ENCODE results near the gene AANAT.

The AANAT gene

DNA sequence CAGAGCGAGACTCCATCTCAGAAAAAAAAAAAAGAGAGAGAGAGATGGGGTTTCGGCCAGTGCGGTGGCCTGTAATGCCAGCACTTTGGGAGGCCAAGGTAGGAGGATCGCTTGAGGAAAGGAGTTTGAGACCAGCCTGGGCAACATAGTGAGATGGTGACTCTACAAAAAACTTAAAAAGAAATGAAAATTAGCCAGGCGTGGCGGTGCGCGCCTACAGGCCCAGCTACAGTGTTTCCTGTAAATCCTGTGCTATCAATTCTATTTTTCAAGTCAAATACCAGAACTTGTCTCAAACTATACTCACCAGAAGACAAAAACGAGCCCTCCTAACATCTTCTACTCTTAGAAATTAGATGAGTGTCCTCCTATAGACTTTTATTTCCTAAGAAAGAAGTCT lies 33.7 kb upstream of the AANAT start:
- peaks cover 87% of the 10 kb centered on the region for H3K79me2 ChIP-seq (ENCODE audit: insufficient read depth, low read length)
- no peaks in the 10 kb centered on the region for H3K9me2 ChIP-seq (replicated peaks; ENCODE audit: low read depth, low read length)
- no peaks in the 10 kb centered on the region for H3K27me3 ChIP-seq (ENCODE audit: insufficient read depth, low read length, poor library complexity, severe bottlenecking)
- no peak overlapping the region for H3K4me3 ChIP-seq (ENCODE audit: low read length, poor library complexity, severe bottlenecking)
- no peaks in the 10 kb centered on the region for H3F3A ChIP-seq (ENCODE audit: low read depth)
- H2AFZ ChIP-seq (ENCODE audit: low read length) = no peak overlapping the region
- TF ChIP-seq, protein P1, sequence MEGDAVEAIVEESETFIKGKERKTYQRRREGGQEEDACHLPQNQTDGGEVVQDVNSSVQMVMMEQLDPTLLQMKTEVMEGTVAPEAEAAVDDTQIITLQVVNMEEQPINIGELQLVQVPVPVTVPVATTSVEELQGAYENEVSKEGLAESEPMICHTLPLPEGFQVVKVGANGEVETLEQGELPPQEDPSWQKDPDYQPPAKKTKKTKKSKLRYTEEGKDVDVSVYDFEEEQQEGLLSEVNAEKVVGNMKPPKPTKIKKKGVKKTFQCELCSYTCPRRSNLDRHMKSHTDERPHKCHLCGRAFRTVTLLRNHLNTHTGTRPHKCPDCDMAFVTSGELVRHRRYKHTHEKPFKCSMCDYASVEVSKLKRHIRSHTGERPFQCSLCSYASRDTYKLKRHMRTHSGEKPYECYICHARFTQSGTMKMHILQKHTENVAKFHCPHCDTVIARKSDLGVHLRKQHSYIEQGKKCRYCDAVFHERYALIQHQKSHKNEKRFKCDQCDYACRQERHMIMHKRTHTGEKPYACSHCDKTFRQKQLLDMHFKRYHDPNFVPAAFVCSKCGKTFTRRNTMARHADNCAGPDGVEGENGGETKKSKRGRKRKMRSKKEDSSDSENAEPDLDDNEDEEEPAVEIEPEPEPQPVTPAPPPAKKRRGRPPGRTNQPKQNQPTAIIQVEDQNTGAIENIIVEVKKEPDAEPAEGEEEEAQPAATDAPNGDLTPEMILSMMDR (conservative IDR thresholded peaks at IDR 0.05; ENCODE audit: low read length) = no peak
- TF ChIP-seq EZH2phosphoT487 (IDR thresholded peaks at IDR 0.05; ENCODE audit: borderline replicate concordance) = no peak
- no peaks in the 10 kb centered on the region for H3K9me3 ChIP-seq (ENCODE audit: insufficient read depth, low read depth, low read length)
- H3K36me3 ChIP-seq (ENCODE audit: insufficient read depth, low read length) = peaks cover 8% of the 10 kb centered on the region; the same call in 1 of the 2 replicates
- H4K20me1 ChIP-seq (ENCODE audit: insufficient read depth, low read length, poor library complexity, severe bottlenecking) = peaks cover 28% of the 10 kb centered on the region
- H3K9ac ChIP-seq (ENCODE audit: low read depth, low read length, poor library complexity, severe bottlenecking) = no peak overlapping the region
- no peak overlapping the region for H3K4me2 ChIP-seq (ENCODE audit: low read depth, low read length, poor library complexity, severe bottlenecking)
- H3K4me1 ChIP-seq (ENCODE audit: insufficient read depth, low read length, poor library complexity, severe bottlenecking) = peaks cover 6% of the 10 kb centered on the region

DNA sequence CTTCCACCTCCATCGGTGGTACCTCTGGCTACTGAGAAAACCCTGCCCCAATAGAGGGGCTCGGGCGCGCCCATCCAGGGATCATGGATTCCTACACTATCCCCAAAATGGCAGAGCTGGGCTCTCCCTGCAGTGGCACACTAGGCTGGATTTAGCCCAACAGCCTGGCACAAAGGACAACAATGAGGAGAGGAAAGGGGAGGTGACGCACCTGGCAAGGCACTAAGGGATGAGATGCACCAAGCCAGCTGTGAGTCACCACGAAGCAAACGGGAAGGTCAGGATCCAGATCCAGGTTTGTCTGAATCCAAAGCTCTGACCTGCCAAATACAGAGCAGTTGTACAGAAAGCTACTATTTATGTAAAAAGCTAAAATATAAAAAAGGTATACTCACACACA lies 32.5 kb upstream of the AANAT start:
- H3K4me3 ChIP-seq (ENCODE audit: low read length, poor library complexity, severe bottlenecking) = no peak overlapping the region
- peaks cover 5% of the 10 kb centered on the region; the same call in 1 of the 2 replicates for H3K36me3 ChIP-seq (ENCODE audit: insufficient read depth, low read length)
- H3K27me3 ChIP-seq (ENCODE audit: insufficient read depth, low read length, poor library complexity, severe bottlenecking) = no peaks in the 10 kb centered on the region
- H3K9me3 ChIP-seq (ENCODE audit: insufficient read depth, low read depth, low read length) = no peaks in the 10 kb centered on the region
- no peak overlapping the region for H2AFZ ChIP-seq (ENCODE audit: low read length)
- no peak overlapping the region for H3K4me2 ChIP-seq (ENCODE audit: low read depth, low read length, poor library complexity, severe bottlenecking)
- no peaks in the 10 kb centered on the region for H3F3A ChIP-seq (ENCODE audit: low read depth)
- TF ChIP-seq EZH2phosphoT487 (IDR thresholded peaks at IDR 0.05; ENCODE audit: borderline replicate concordance) = no peak
- TF ChIP-seq, protein P1 (conservative IDR thresholded peaks at IDR 0.05; ENCODE audit: low read length) = no peak
- H3K79me2 ChIP-seq (ENCODE audit: insufficient read depth, low read length) = peaks cover 94% of the 10 kb centered on the region
- no peak overlapping the region for H3K9ac ChIP-seq (ENCODE audit: low read depth, low read length, poor library complexity, severe bottlenecking)
- H3K4me1 ChIP-seq (ENCODE audit: insufficient read depth, low read length, poor library complexity, severe bottlenecking) = peaks cover 17% of the 10 kb centered on the region
- peaks cover 29% of the 10 kb centered on the region for H4K20me1 ChIP-seq (ENCODE audit: insufficient read depth, low read length, poor library complexity, severe bottlenecking)
- no peaks in the 10 kb centered on the region for H3K9me2 ChIP-seq (replicated peaks; ENCODE audit: low read depth, low read length)

DNA sequence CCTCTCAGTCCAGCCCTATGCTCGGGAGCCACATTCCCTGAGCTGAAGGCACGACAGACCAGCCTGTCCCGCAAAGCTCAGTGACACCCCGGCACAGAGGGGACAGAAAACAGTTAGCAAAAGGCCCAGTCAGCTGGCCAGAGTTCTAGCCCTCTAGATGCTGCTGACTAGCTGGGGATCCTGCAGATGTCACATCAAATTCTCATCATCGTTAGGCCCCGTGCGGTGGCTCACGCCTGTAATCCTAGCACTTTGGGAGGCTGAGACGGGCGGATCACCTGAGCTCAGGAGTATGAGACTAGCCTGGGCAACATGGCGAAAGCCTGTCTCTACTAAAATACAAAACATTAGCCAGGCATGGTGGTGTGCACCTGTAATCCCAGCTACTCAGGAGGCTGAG lies 31.7 kb upstream of the AANAT start:
- Histone ChIP-seq H4K20me1 (ENCODE audit: insufficient read depth, low read length, poor library complexity, severe bottlenecking) (peaks cover 31% of the 10 kb centered on the region), H3K4me3 (ENCODE audit: low read length, poor library complexity, severe bottlenecking) (no peak overlapping the region), H3K27me3 (ENCODE audit: insufficient read depth, low read length, poor library complexity, severe bottlenecking) (no peaks in the 10 kb centered on the region), H3K9ac (ENCODE audit: low read depth, low read length, poor library complexity, severe bottlenecking) (no peak overlapping the region), H3K9me3 (ENCODE audit: insufficient read depth, low read depth, low read length) (no peaks in the 10 kb centered on the region), H3K4me2 (ENCODE audit: low read depth, low read length, poor library complexity, severe bottlenecking) (no peak overlapping the region), H3K79me2 (ENCODE audit: insufficient read depth, low read length) (peaks cover 94% of the 10 kb centered on the region), H3K36me3 (ENCODE audit: insufficient read depth, low read length) (peaks cover 4% of the 10 kb centered on the region; the same call in 1 of the 2 replicates), H3F3A (ENCODE audit: low read depth) (no peaks in the 10 kb centered on the region), H3K4me1 (ENCODE audit: insufficient read depth, low read length, poor library complexity, severe bottlenecking) (peaks cover 22% of the 10 kb centered on the region), H2AFZ (ENCODE audit: low read length) (no peak overlapping the region), H3K9me2 (replicated peaks; ENCODE audit: low read depth, low read length) (no peaks in the 10 kb centered on the region)
- TF ChIP-seq, protein P1 (conservative IDR thresholded peaks at IDR 0.05; ENCODE audit: low read length) = no peak
- no peak for TF ChIP-seq EZH2phosphoT487 (IDR thresholded peaks at IDR 0.05; ENCODE audit: borderline replicate concordance)
